Neural progenitor cell (in vitro differentiated cells): ENCODE data around the gene LIG3. TPM values are rescaled to one million over a fixed set of nuclear protein-coding genes. Genes with fewer than 3 reads are reported as not detected.

Experiments used
- DNase-seq: peaks from one replicate; pipeline ENCODE4 v3.0.0-alpha.2; 2016; ENCODE audit warnings: low spot score
- H2AFZ ChIP-seq: fragments of 200-600 bp; sonication (generic); replicated peaks from 2 replicates; pipeline ENCODE4 v1.6.1; 2016; ENCODE audit warnings: antibody characterized with exemption
- H3F3A ChIP-seq: fragments of 200-600 bp; sonication (generic); 2 replicates; pipeline ENCODE4 v1.6.1; 2016; ENCODE audit warnings: antibody characterized with exemption, low read depth
- H3K27ac ChIP-seq: fragments of 200-600 bp; sonication (generic); 2 replicates; pipeline ENCODE4 v1.5.1; 2016; ENCODE audit warnings: mild to moderate bottlenecking
- H3K27me3 ChIP-seq: fragments of 200-600 bp; sonication (generic); 2 replicates; pipeline ENCODE4 v1.6.1; 2016; ENCODE audit warnings: mild to moderate bottlenecking, moderate library complexity
- H3K36me3 ChIP-seq: fragments of 200-600 bp; sonication (generic); 2 replicates; pipeline ENCODE4 v1.5.1; 2016
- H3K4me1 ChIP-seq: fragments of 200-600 bp; sonication (generic); 2 replicates; pipeline ENCODE4 v1.6.1; 2016; ENCODE audit warnings: mixed run types
- H3K4me2 ChIP-seq: fragments of 200-600 bp; sonication (generic); 2 replicates; pipeline ENCODE4 v1.6.1; 2016
- H3K4me3 ChIP-seq: fragments of 200-600 bp; sonication (generic); 2 replicates; pipeline ENCODE4 v1.5.1; 2016
- H3K79me2 ChIP-seq: fragments of 200-600 bp; sonication (generic); 2 replicates; pipeline ENCODE4 v1.6.1; 2016; ENCODE audit warnings: low read depth
- H3K9ac ChIP-seq: fragments of 200-600 bp; sonication (generic); 2 replicates; pipeline ENCODE4 v1.6.1; 2016
- H3K9me3 ChIP-seq: fragments of 200-600 bp; sonication (generic); 2 replicates; pipeline ENCODE4 v1.5.1; 2016; ENCODE audit warnings: low read depth
- H4K20me1 ChIP-seq: fragments of 200-600 bp; sonication (generic); 2 replicates; pipeline ENCODE4 v1.6.1; 2016; ENCODE audit warnings: low read depth
- H3K27ac Mint-ChIP-seq: 3 replicates; pipeline ENCODE4 v1.8.0; 2021; ENCODE audit warnings: mixed read lengths
- H3K27me3 Mint-ChIP-seq: 2 replicates; pipeline ENCODE4 v1.8.0; 2022; ENCODE audit warnings: low read depth, mild to moderate bottlenecking, inconsistent platforms, moderate library complexity, mixed read lengths; ENCODE audit not compliant: insufficient read depth
- H3K36me3 Mint-ChIP-seq: 3 replicates; pipeline ENCODE4 v1.8.0; 2021; ENCODE audit warnings: mixed read lengths
- H3K4me1 Mint-ChIP-seq: 3 replicates; pipeline ENCODE4 v1.8.0; 2021; ENCODE audit warnings: mixed read lengths
- H3K4me3 Mint-ChIP-seq: 3 replicates; pipeline ENCODE4 v1.8.0; 2021; ENCODE audit warnings: mild to moderate bottlenecking, moderate library complexity, mixed read lengths
- H3K9me3 Mint-ChIP-seq: 3 replicates; pipeline ENCODE4 v1.8.0; 2020; ENCODE audit warnings: mixed read lengths
- CTCF ChIP-seq: fragments of 200-600 bp; sonication (generic); IDR thresholded peaks from 2 replicates; pipeline ENCODE4 v1.5.1; 2017; ENCODE audit warnings: antibody characterized with exemption, mild to moderate bottlenecking
- EZH2 ChIP-seq: fragments of 200-600 bp; sonication (generic); IDR thresholded peaks from 2 replicates; pipeline ENCODE4 v1.6.1; 2017; ENCODE audit warnings: antibody characterized with exemption, mild to moderate bottlenecking, moderate library complexity
- EZH2phosphoT487 ChIP-seq: fragments of 200-600 bp; sonication (generic); IDR thresholded peaks from 2 replicates; pipeline ENCODE4 v1.6.1; 2017; ENCODE audit warnings: antibody characterized with exemption
- total RNA-seq: library from RNA; depleted of rRNA; stranded (reverse); fragments of >200 nt; gene quantifications from 2 replicates; pipeline ENCODE4 v1.2.3, GENCODE V29; 2015; ENCODE audit warnings: low replicate concordance

Gene LIG3
- total RNA-seq, 1 donor from 2014 or later, result 89.6 TPM

GRCh38 chr17:35011671-35012216, 31.4 kb downstream of the LIG3 start:
- no peak overlapping the region for H3K27ac Mint-ChIP-seq
- H3K9me3 Mint-ChIP-seq, result no peaks in the 10 kb centered on the region
- no peak overlapping the region for H3K27ac ChIP-seq
- no peak for TF ChIP-seq EZH2phosphoT487
- no peak for TF ChIP-seq CTCF
- H3K4me2 ChIP-seq, result no peak overlapping the region
- peaks cover 14% of the 10 kb centered on the region for H3K4me1 ChIP-seq
- no peak overlapping the region for H3K4me3 ChIP-seq
- peaks cover 11% of the 10 kb centered on the region for H3F3A ChIP-seq
- no peak for DNase-seq
- no peaks in the 10 kb centered on the region for H3K79me2 ChIP-seq
- no peaks in the 10 kb centered on the region for H4K20me1 ChIP-seq
- no peaks in the 10 kb centered on the region for H3K27me3 Mint-ChIP-seq
- no peak overlapping the region for H2AFZ ChIP-seq
- H3K27me3 ChIP-seq, result no peaks in the 10 kb centered on the region
- no peak overlapping the region for H3K4me3 Mint-ChIP-seq
- H3K36me3 Mint-ChIP-seq, result peaks cover 24% of the 10 kb centered on the region
- no peak overlapping the region for H3K9ac ChIP-seq
- H3K36me3 ChIP-seq, result no peaks in the 10 kb centered on the region
- H3K4me1 Mint-ChIP-seq, result peaks cover 6% of the 10 kb centered on the region
- no peaks in the 10 kb centered on the region for H3K9me3 ChIP-seq

GRCh38 chr17:35016369-35016768, 36.1 kb downstream of the LIG3 start:
- Mint-ChIP-seq H3K36me3 (peaks cover 4% of the 10 kb centered on the region), H3K27ac (no peak overlapping the region), H3K4me3 (no peak overlapping the region), H3K27me3 (no peaks in the 10 kb centered on the region), H3K4me1 (peaks cover 3% of the 10 kb centered on the region), H3K9me3 (no peaks in the 10 kb centered on the region)
- Histone ChIP-seq H3K4me1 (peaks cover 23% of the 10 kb centered on the region), H3K36me3 (no peaks in the 10 kb centered on the region), H3K9me3 (no peaks in the 10 kb centered on the region), H3F3A (peaks cover 8% of the 10 kb centered on the region), H2AFZ (no peak overlapping the region), H3K27ac (no peak overlapping the region), H3K4me2 (no peak overlapping the region), H4K20me1 (no peaks in the 10 kb centered on the region), H3K27me3 (no peaks in the 10 kb centered on the region), H3K4me3 (no peak overlapping the region), H3K79me2 (no peaks in the 10 kb centered on the region), H3K9ac (no peak overlapping the region)
- TF ChIP-seq EZH2phosphoT487, result no peak
- TF ChIP-seq EZH2, result no peak
- no peak for TF ChIP-seq CTCF
- no peak for DNase-seq

- Histone ChIP-seq H3K4me2 (no peak overlapping the region), H4K20me1 (no peaks in the 10 kb centered on the region), H3K9ac (no peak overlapping the region), H3K4me1 (peaks cover 23% of the 10 kb centered on the region), H3F3A (peaks cover 8% of the 10 kb centered on the region), H2AFZ (no peak overlapping the region), H3K79me2 (no peaks in the 10 kb centered on the region), H3K9me3 (no peaks in the 10 kb centered on the region), H3K27me3 (no peaks in the 10 kb centered on the region), H3K27ac (no peak overlapping the region), H3K36me3 (no peaks in the 10 kb centered on the region), H3K4me3 (no peak overlapping the region)
- TF ChIP-seq EZH2, result no peak
- TF ChIP-seq CTCF, result no peak
- no peak for TF ChIP-seq EZH2phosphoT487
- no peak overlapping the region for H3K27ac Mint-ChIP-seq
- no peaks in the 10 kb centered on the region for H3K4me1 Mint-ChIP-seq
- H3K36me3 Mint-ChIP-seq, result peaks cover 4% of the 10 kb centered on the region
- no peak for DNase-seq
- H3K4me3 Mint-ChIP-seq, result no peak overlapping the region
- no peaks in the 10 kb centered on the region for H3K9me3 Mint-ChIP-seq
- no peaks in the 10 kb centered on the region for H3K27me3 Mint-ChIP-seq
Measured at GRCh38 chr17:35017021-35017420, 36.7 kb downstream of the LIG3 start.
